Tibial artery (tissue), 4 donors: ENCODE results near the gene PRMT5.

Experiments used
- DNase-seq, 2 donors: peaks; one replicate each; pipeline ENCODE4 v3.0.0-alpha.2; 2019
- H3K27ac ChIP-seq, 2 donors: fragments of 200-600 bp; sonication (generic) in 1 of 2; 1 replicate in 1 of 2; 2 replicates in 1 of 2; pipeline ENCODE4 v1.5.1; 2018 to 2019; ENCODE audit warnings: mild to moderate bottlenecking in 1 of 2
- H3K27me3 ChIP-seq, 2 donors: fragments of 200-600 bp; sonication (generic) in 1 of 2; one replicate each; pipeline versions ENCODE4 v1.5.1 to v1.6.0; 2016 to 2019
- H3K36me3 ChIP-seq, 3 donors: fragments of 200-600 bp; sonication (generic) in 2 of 3; one replicate each; pipeline ENCODE4 v1.5.1; 2016 to 2019; ENCODE audit warnings: mild to moderate bottlenecking in 2 of 3
- H3K4me1 ChIP-seq, 4 donors: fragments of 200-600 bp; sonication (generic) in 2 of 4; 1 replicate in 3 of 4; 2 replicates in 1 of 4; pipeline ENCODE4 v1.5.1; 2016 to 2019
- H3K4me3 ChIP-seq, 2 donors: fragments of 200-600 bp; sonication (generic) in 1 of 2; 1 replicate in 1 of 2; 2 replicates in 1 of 2; pipeline ENCODE4 v1.5.1; 2018 to 2019; ENCODE audit warnings: mild to moderate bottlenecking in 2 of 2
- H3K9me3 ChIP-seq, 3 donors: fragments of 200-600 bp; sonication (generic) in 1 of 3; one replicate each; pipeline ENCODE4 v1.5.1; 2016 to 2019
- CTCF ChIP-seq, 2 experiments: fragments of 200-600 bp in 1 of 2; fragments of 450-650 bp in 1 of 2; IDR thresholded peaks; one replicate each; pipeline ENCODE4 v1.5.1; 2017 to 2019; ENCODE audit warnings: antibody characterized with exemption in 2 of 2, mild to moderate bottlenecking in 1 of 2, moderate library complexity in 1 of 2
- intact Hi-C: fragments of 100-400 bp; cut with DNase I; formaldehyde crosslinking; loops from one replicate; pipeline ENCODE4 v1.15.0; 2023; ENCODE audit warnings: low total_unique reads

PRMT5 gene

GRCh38 chr14:22883173-22883976 lies 45.8 kb downstream of the PRMT5 start, which contains the start of gene REM2:
Gene REM2 (plus strand): TSS chr14:22883222. CDS start chr14:22883288, 66 bp downstream.
- H3K9me3 ChIP-seq, result no peaks in the 10 kb centered on the region
- DNase-seq, result peak in 1 of 2 donors; percentile 38
- H3K27me3 ChIP-seq, result no peaks in the 10 kb centered on the region
- no peak within 1 kb of the TSS for H3K4me3 ChIP-seq
- no peak within 1 kb of the TSS for H3K27ac ChIP-seq
- TF ChIP-seq CTCF (IDR thresholded peaks at IDR 0.05), result no peak
- H3K4me1 ChIP-seq, result peaks cover 0 to 30% (median 15%) of the 10 kb centered on the region in 4 donors
- intact Hi-C loops, result no loop called here
- H3K36me3 ChIP-seq, result peaks cover 1 to 10% (median 4%) of the 10 kb centered on the region in 3 donors

GRCh38 chr14:22882529-22883172 lies 46.5 kb downstream of the PRMT5 start:
- Histone ChIP-seq H3K4me1 (peaks cover 0 to 23% (median 11%) of the 10 kb centered on the region in 4 donors), H3K27me3 (no peaks in the 10 kb centered on the region), H3K9me3 (no peaks in the 10 kb centered on the region), H3K27ac (no peak overlapping the region), H3K36me3 (peaks cover 9 to 17% (median 11%) of the 10 kb centered on the region in 3 donors), H3K4me3 (no peak overlapping the region)
- peak in 1 of 2 donors; percentile 48 for DNase-seq
- TF ChIP-seq CTCF (IDR thresholded peaks at IDR 0.05), result no peak
- intact Hi-C loops, result no loop called here

GRCh38 chr14:22882064-22882463 lies 47.1 kb downstream of the PRMT5 start:
- Histone ChIP-seq H3K9me3 (no peaks in the 10 kb centered on the region), H3K27ac (no peak overlapping the region), H3K36me3 (peaks cover 15 to 23% (median 17%) of the 10 kb centered on the region in 3 donors), H3K4me3 (no peak overlapping the region), H3K4me1 (peaks cover 0 to 20% (median 7%) of the 10 kb centered on the region in 4 donors), H3K27me3 (no peaks in the 10 kb centered on the region)
- TF ChIP-seq CTCF (IDR thresholded peaks at IDR 0.05), result no peak
- DNase-seq, result peak in 1 of 2 donors; percentile 34
- intact Hi-C loops, result no loop called here

- DNase-seq, result peak in 1 of 2 donors; percentile 51
- Histone ChIP-seq H3K4me1 (peaks cover 0 to 36% (median 17%) of the 10 kb centered on the region in 4 donors), H3K9me3 (no peaks in the 10 kb centered on the region), H3K4me3 (no peak overlapping the region), H3K27me3 (no peaks in the 10 kb centered on the region), H3K36me3 (peaks cover 50 to 58% (median 52%) of the 10 kb centered on the region in 3 donors), H3K27ac (no peak overlapping the region)
- TF ChIP-seq CTCF (IDR thresholded peaks at IDR 0.05), result no peak
- intact Hi-C loops, result no loop called here
These were observed 50.6 kb downstream of the PRMT5 start for GRCh38 chr14:22878271-22879246.

- peaks cover 0 to 35% (median 24%) of the 10 kb centered on the region in 4 donors for H3K4me1 ChIP-seq
- H3K4me3 ChIP-seq, result no peak overlapping the region
- no peak for DNase-seq
- H3K36me3 ChIP-seq, result peaks cover 55 to 64% (median 56%) of the 10 kb centered on the region in 3 donors
- H3K9me3 ChIP-seq, result no peaks in the 10 kb centered on the region
- intact Hi-C loops, result no loop called here
- no peak for TF ChIP-seq CTCF (IDR thresholded peaks at IDR 0.05)
- H3K27ac ChIP-seq, result no peak overlapping the region
- H3K27me3 ChIP-seq, result no peaks in the 10 kb centered on the region
These were observed 52.1 kb downstream of the PRMT5 start for GRCh38 chr14:22877000-22877501.
